Pancreas (tissue), 10 donors: ENCODE results near the gene EDEM2. TPM values are rescaled to one million over a fixed set of nuclear protein-coding genes. Genes with fewer than 3 reads are reported as not detected.

Experiments
- ATAC-seq, 4 donors: fragments of 200-7000 bp; cut with Tn5 transposase; one replicate each; pipeline versions ENCODE4 v1.8.0 to v1.9.1; 2020; ENCODE audit warnings: mild to moderate bottlenecking in 4 of 4, moderate library complexity in 4 of 4
- DNase-seq, 6 donors: peaks; one replicate each; pipeline ENCODE4 v3.0.0-alpha.2; 2020
- FAIRE-seq: peaks from 2 replicates; lab custom pipeline; 2012; peaks lifted over from hg19 to GRCh38; lab: Jason Lieb, UNC
- H3K27ac ChIP-seq, 4 donors: fragments of 200-600 bp; sonication (generic); 1 replicate in 3 of 4; 2 replicates in 1 of 4; pipeline versions ENCODE4 v1.5.0 to v1.8.0; 2020
- H3K27me3 ChIP-seq, 4 donors: fragments of 200-600 bp; one replicate each; pipeline ENCODE4 v1.8.0; 2021
- H3K36me3 ChIP-seq, 3 donors: fragments of 200-600 bp; sonication (generic) in 1 of 3; one replicate each; pipeline versions ENCODE4 v1.5.0 to v1.8.0; 2020 to 2021
- H3K4me1 ChIP-seq, 3 donors: fragments of 200-600 bp; one replicate each; pipeline ENCODE4 v1.8.0; 2021
- H3K4me3 ChIP-seq, 4 donors: fragments of 200-600 bp; sonication (generic) in 2 of 4; one replicate each; pipeline versions ENCODE4 v1.5.0 to v1.8.0; 2020 to 2021
- H3K9me3 ChIP-seq, 4 donors: fragments of 200-600 bp; one replicate each; pipeline ENCODE4 v1.8.0; 2021
- CTCF ChIP-seq, 4 donors: fragments of 200-600 bp; sonication (generic) in 3 of 4; IDR thresholded peaks; one replicate each; pipeline versions ENCODE4 v1.5.0 to v1.8.0; 2021; ENCODE audit warnings: antibody characterized with exemption in 4 of 4
- WGBS, 2 donors: extraction: QIAGEN DNeasy Blood & Tissue Kit; methylation state at CpG; one replicate each; pipeline ENCODE4 v1.1.7; 2013; 5-methylcytosine and 5-hydroxymethylcytosine counted together
- intact Hi-C, 3 donors: fragments of 100-400 bp; cut with DNase I; formaldehyde crosslinking; loops; one replicate each; pipeline versions ENCODE4 v1.11.1 to v1.14.2; 2022
- polyA plus RNA-seq, 2 donors: library from polyadenylated mRNA; stranded (reverse); fragments of 200-250 nt; gene quantifications; one replicate each; pipeline ENCODE4 v1.2.3, GENCODE V29; 2013
- total RNA-seq, 6 donors: library from RNA; stranded (reverse); fragmentation: NEBNext Ultra II Directional in 4 of 6; extraction: Animal tissue kit (Norgen Biotek cat#: 25700) in 4 of 6; gene quantifications; one replicate each; pipeline versions ENCODE4 v1.2.1 to v1.2.4, GENCODE V29; 2021 to 2023
- donor health status: healthy with polysubstance abuse.
- donor health status: DM: no; HTN: no; CAD: no; lungs with moderate emphysema.
- donor health status: DM: no; HTN: no; CAD: no.
- donor health status: control.
- donor health status: control.
- donor health status: Bipolar disorder and iron deficiency.
- donor health status: DM: yes; HTN: yes; CAD: no.
- donor health status: DM: no; HTN: no; CAD: no.
- donor health status: DM: no; HTN: no; CAD: no.
- donor health status: DM: yes; HTN: yes; CAD: no.

The EDEM2 gene
- total and polyA plus RNA-seq, 8 donors: 12.5 to 31.5 (median 17.4) TPM

- DNase-seq: no peak
- no peak for TF ChIP-seq CTCF (IDR thresholded peaks at IDR 0.05)
- intact Hi-C loops: no loop called here
- H3K36me3 ChIP-seq: peaks cover 0 to 17% (median 0%) of the 10 kb centered on the region in 3 donors
- no peak for ATAC-seq
- no peaks in the 10 kb centered on the region for H3K4me1 ChIP-seq
- no peaks in the 10 kb centered on the region for H3K27me3 ChIP-seq
- H3K9me3 ChIP-seq: no peaks in the 10 kb centered on the region
- no peak overlapping the region for H3K4me3 ChIP-seq
- WGBS, 2 donors: 88 to 96% methylated on average over 4 of the region's 4 CpGs
- no peak for FAIRE-seq
- H3K27ac ChIP-seq: no peak overlapping the region
These were observed 35.8 kb downstream of the EDEM2 start for GRCh38 chr20:35111141-35111888.

GRCh38 chr20:35108921-35109320, 38.2 kb downstream of the EDEM2 start:
- no peak for ATAC-seq
- no peak for DNase-seq
- no peak for TF ChIP-seq CTCF (IDR thresholded peaks at IDR 0.05)
- no peak overlapping the region for H3K4me3 ChIP-seq
- no peaks in the 10 kb centered on the region for H3K27me3 ChIP-seq
- no peaks in the 10 kb centered on the region for H3K36me3 ChIP-seq
- H3K9me3 ChIP-seq: no peaks in the 10 kb centered on the region
- H3K27ac ChIP-seq: no peak overlapping the region
- 95 to 98% methylated on average over 4 of the region's 4 CpGs for WGBS, 2 donors
- H3K4me1 ChIP-seq: no peaks in the 10 kb centered on the region
- intact Hi-C loops: no loop called here
- no peak for FAIRE-seq

- no peak for TF ChIP-seq CTCF (IDR thresholded peaks at IDR 0.05)
- intact Hi-C loops: no loop called here
- Histone ChIP-seq H3K27ac (no peak overlapping the region), H3K4me3 (no peak overlapping the region), H3K27me3 (no peaks in the 10 kb centered on the region), H3K4me1 (no peaks in the 10 kb centered on the region), H3K36me3 (no peaks in the 10 kb centered on the region), H3K9me3 (no peaks in the 10 kb centered on the region)
- ATAC-seq: no peak
- DNase-seq: no peak
- 87 to 94% methylated on average over 1 of the region's 1 CpG for WGBS, 2 donors
- no peak for FAIRE-seq
These were observed 40.2 kb downstream of the EDEM2 start for GRCh38 chr20:35106827-35107380.

GRCh38 chr20:35104685-35105295, 42.3 kb downstream of the EDEM2 start:
- Histone ChIP-seq H3K36me3 (no peaks in the 10 kb centered on the region), H3K4me3 (no peak overlapping the region), H3K27ac (no peak overlapping the region), H3K4me1 (no peaks in the 10 kb centered on the region), H3K9me3 (no peaks in the 10 kb centered on the region), H3K27me3 (no peaks in the 10 kb centered on the region)
- no peak for FAIRE-seq
- TF ChIP-seq CTCF (IDR thresholded peaks at IDR 0.05): no peak
- intact Hi-C loops: no loop called here
- no peak for DNase-seq
- ATAC-seq: no peak
- WGBS, 2 donors: 68 to 73% methylated on average over 3 of the region's 3 CpGs

- no peak for ATAC-seq
- Histone ChIP-seq H3K9me3 (no peaks in the 10 kb centered on the region), H3K36me3 (no peaks in the 10 kb centered on the region), H3K27ac (no peak overlapping the region), H3K4me1 (no peaks in the 10 kb centered on the region), H3K4me3 (no peak overlapping the region), H3K27me3 (no peaks in the 10 kb centered on the region)
- 78 to 91% methylated on average over 8 of the region's 8 CpGs for WGBS, 2 donors
- no peak for DNase-seq
- no peak for TF ChIP-seq CTCF (IDR thresholded peaks at IDR 0.05)
- intact Hi-C loops: no loop called here
- no peak for FAIRE-seq
These were observed 45.5 kb downstream of the EDEM2 start for GRCh38 chr20:35101620-35102019.
